OCI-LY7 (cell line): ENCODE measurements around the gene CLCA4.

Experiments used
- CTCF ChIP-seq: fragments of 200-600 bp; sonication (generic); conservative IDR thresholded peaks from 2 replicates; pipeline ENCODE4 v1.5.1; 2014; ENCODE audit warnings: mild to moderate bottlenecking, antibody characterized with exemption, low read length, moderate library complexity, mixed read lengths
- EZH2phosphoT487 ChIP-seq: fragments of 200-600 bp; sonication (generic); IDR thresholded peaks from 2 replicates; pipeline ENCODE4 v1.6.1; 2018; ENCODE audit warnings: low read depth, borderline replicate concordance, mild to moderate bottlenecking, mixed run types, antibody characterized with exemption, low read length, moderate library complexity, mixed read lengths

GRCh38 chr1:86520789-86521521 is 25.9 kb upstream of the CLCA4 start:
- TF ChIP-seq CTCF = no peak
- no peak for TF ChIP-seq EZH2phosphoT487
